A549 (cell line): ENCODE measurements around the gene MLLT3.

Experiments
- CBX8 ChIP-seq: fragments of 200-600 bp; sonication (generic); IDR thresholded peaks from 2 replicates; pipeline ENCODE4 v1.6.1; 2016
- CHD2 ChIP-seq: fragments of 150-350 bp; IDR thresholded peaks from 2 replicates; pipeline ENCODE4 v1.6.1; 2014; ENCODE audit warnings: low read length; ENCODE audit not compliant: partially characterized antibody
- EP300 ChIP-seq, 2 experiments: fragments of >200 bp; sonication (Bioruptor Twin); formaldehyde crosslinking; IDR thresholded peaks; 2 replicates in 1 of 2; 3 replicates in 1 of 2; pipeline ENCODE4 v1.6.1; 2016 to 2017
- KDM5A ChIP-seq: fragments of 200-600 bp; sonication (generic); IDR thresholded peaks from 2 replicates; pipeline ENCODE4 v1.6.1; 2016; ENCODE audit warnings: antibody characterized with exemption, mild to moderate bottlenecking
- NR3C1 ChIP-seq: fragments of >200 bp; sonication (Bioruptor Twin); formaldehyde crosslinking; IDR thresholded peaks from 3 replicates; pipeline ENCODE4 v1.6.1; 2017
- RAD21 ChIP-seq, 2 experiments: fragments of >200 bp in 1 of 2; sonication (Bioruptor Twin) in 1 of 2; formaldehyde crosslinking in 1 of 2; IDR thresholded peaks in 1 of 2; conservative IDR thresholded peaks in 1 of 2; 2 replicates in 1 of 2; 3 replicates in 1 of 2; pipeline ENCODE4 v1.6.1; 2012 to 2018; ENCODE audit warnings: inconsistent platforms in 1 of 2
- RCOR1 ChIP-seq: fragments of 150-350 bp; IDR thresholded peaks from 2 replicates; pipeline ENCODE4 v1.6.1; 2014; ENCODE audit warnings: antibody characterized with exemption, low read length, low read depth
- REST ChIP-seq: fragments of 200-600 bp; sonication (generic); IDR thresholded peaks from 2 replicates; pipeline ENCODE4 v1.6.1; 2016; ENCODE audit warnings: antibody characterized with exemption, mild to moderate bottlenecking, moderate library complexity
- TF ChIP-seq, protein P1 (sequence below): fragments of 150-350 bp; IDR thresholded peaks from 2 replicates; pipeline ENCODE4 v1.6.1; 2014; ENCODE audit warnings: low read depth, mild to moderate bottlenecking, low read length
- TF ChIP-seq, protein P2 (sequence below): fragments of >200 bp; sonication (Bioruptor Twin); formaldehyde crosslinking; IDR thresholded peaks from 3 replicates; pipeline ENCODE4 v1.5.1; 2016
- TF ChIP-seq, protein P3 (sequence below): fragments of 450-650 bp; IDR thresholded peaks from 2 replicates; pipeline ENCODE4 v1.6.1; 2014; ENCODE audit warnings: antibody characterized with exemption

DNA sequence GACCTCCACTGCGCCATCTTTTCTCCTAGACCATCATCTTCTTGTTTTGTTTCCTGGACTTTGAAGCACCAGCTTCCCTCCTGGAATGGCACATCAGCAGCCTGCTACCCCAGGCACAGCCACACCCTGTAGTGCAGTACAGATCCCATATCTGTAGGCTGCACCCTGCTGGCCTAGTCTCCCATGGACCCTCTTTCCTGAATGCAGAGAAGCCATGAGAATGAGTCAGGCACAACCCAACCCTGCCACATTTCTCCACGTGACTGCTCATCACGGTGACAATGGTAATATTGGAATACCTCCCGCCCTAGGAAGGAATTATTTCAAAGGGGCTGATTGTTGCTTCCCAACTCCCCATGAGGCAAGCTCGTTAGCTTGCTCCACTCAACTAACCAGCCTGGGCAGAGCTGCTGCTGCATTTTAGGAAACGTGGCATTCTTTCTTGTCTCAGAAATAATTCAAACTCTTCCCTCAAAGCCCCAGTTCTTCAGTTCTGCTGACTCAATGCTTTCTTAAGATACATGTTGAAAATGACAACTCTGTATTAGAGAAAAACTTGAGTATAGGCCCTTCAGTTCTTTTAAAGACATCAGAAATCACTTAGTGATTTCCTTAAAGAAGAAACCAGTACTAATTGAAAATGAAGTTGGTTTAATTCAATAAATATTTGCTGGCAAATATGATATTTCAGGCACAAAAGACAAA is 328.1 kb downstream of the MLLT3 start:
- TF ChIP-seq, protein P1, sequence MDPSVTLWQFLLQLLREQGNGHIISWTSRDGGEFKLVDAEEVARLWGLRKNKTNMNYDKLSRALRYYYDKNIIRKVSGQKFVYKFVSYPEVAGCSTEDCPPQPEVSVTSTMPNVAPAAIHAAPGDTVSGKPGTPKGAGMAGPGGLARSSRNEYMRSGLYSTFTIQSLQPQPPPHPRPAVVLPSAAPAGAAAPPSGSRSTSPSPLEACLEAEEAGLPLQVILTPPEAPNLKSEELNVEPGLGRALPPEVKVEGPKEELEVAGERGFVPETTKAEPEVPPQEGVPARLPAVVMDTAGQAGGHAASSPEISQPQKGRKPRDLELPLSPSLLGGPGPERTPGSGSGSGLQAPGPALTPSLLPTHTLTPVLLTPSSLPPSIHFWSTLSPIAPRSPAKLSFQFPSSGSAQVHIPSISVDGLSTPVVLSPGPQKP = no peak
- TF ChIP-seq, protein P2, sequence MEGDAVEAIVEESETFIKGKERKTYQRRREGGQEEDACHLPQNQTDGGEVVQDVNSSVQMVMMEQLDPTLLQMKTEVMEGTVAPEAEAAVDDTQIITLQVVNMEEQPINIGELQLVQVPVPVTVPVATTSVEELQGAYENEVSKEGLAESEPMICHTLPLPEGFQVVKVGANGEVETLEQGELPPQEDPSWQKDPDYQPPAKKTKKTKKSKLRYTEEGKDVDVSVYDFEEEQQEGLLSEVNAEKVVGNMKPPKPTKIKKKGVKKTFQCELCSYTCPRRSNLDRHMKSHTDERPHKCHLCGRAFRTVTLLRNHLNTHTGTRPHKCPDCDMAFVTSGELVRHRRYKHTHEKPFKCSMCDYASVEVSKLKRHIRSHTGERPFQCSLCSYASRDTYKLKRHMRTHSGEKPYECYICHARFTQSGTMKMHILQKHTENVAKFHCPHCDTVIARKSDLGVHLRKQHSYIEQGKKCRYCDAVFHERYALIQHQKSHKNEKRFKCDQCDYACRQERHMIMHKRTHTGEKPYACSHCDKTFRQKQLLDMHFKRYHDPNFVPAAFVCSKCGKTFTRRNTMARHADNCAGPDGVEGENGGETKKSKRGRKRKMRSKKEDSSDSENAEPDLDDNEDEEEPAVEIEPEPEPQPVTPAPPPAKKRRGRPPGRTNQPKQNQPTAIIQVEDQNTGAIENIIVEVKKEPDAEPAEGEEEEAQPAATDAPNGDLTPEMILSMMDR = no peak
- TF ChIP-seq CBX8 = no peak
- no peak for TF ChIP-seq CHD2
- no peak for TF ChIP-seq RCOR1
- no peak for TF ChIP-seq EP300 (IDR thresholded peaks at IDR 0.05)
- TF ChIP-seq, protein P3, sequence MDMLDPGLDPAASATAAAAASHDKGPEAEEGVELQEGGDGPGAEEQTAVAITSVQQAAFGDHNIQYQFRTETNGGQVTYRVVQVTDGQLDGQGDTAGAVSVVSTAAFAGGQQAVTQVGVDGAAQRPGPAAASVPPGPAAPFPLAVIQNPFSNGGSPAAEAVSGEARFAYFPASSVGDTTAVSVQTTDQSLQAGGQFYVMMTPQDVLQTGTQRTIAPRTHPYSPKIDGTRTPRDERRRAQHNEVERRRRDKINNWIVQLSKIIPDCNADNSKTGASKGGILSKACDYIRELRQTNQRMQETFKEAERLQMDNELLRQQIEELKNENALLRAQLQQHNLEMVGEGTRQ = no peak
- no peak for TF ChIP-seq NR3C1
- TF ChIP-seq RAD21 (conservative IDR thresholded peaks at IDR 0.05 in 1 of 2, IDR thresholded peaks at IDR 0.05 in 1 of 2) = no peak
- TF ChIP-seq REST = no peak
- no peak for TF ChIP-seq KDM5A
